Activated CD4-positive, alpha-beta T cell treated with anti-CD3 and anti-CD28 coated beads for 4 hours (primary cell): ENCODE results near the gene LRFN5.
"Not testable (repeated sequence)": the region's sequence is repeated elsewhere in the genome, so short reads cannot be mapped to it uniquely, and the experiment has no call there.

Source experiments
- DNase-seq, 2 donors: peaks; one replicate each; pipeline ENCODE4 v3.0.0-alpha.2; 2020

The LRFN5 gene

DNA sequence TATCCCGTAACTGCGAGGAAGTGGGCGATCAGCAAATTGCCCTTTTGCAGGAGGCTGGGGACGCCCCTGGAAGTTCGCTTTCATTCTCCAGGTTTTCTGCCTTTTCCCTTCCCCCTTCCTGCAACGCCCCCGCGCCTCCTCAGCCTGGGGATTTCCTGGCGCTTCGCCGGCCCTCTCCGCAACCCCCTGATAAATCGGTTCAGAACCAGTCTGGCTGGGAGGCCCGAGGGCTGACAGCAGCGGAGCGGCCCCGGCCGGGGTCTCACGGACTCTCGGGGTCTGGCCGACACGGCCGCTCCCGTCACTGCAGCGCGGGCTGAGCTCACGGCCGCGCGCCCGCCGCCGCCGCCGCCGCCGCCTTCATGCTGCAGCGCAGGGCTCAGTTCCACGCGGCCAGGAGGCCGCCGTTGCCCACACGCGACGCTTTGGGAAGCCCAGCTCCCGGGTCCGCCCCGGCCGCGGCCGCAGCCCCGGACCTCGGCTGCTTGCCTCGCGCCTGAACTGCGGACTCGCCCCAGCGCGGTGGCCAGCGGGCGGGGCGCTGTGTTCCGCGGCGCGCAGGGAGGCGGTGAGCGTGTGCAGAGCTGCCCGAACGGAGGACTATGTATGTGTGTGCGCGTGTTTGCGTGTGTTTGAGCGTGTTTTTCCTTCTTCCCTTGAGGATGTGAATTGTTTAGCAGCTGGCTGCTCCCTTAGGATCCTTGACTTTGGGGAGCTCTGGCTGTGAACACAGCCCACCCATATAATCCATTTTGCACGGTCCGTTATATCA lies at the start of gene LRFN5:
Gene LRFN5, plus strand, starts transcription at position 345 of the 772 bp plus-strand sequence.
- no peak for DNase-seq

DNA sequence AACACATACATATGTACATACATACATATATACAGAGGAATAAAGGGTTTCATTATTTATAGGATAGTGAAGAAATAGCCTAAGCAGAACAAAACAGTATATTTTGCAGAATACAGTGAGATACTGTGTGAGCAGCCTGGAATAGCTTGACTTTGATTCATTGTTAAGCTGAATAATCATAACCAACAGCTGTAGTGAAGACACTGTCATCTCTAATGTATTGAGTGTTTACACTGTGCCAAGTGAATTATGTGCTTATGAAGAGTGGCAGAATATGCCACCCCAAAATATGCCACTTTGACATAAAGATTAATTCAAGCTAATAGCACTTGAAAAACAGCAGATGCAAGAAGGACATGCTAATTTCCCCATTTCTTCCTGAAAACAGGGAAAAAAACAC lies 48.2 kb upstream of the LRFN5 start:
- no peak for DNase-seq

GRCh38 chr14:41566864-41567263 lies 39.8 kb upstream of the LRFN5 start:
- DNase-seq = not testable (repeated sequence)

GRCh38 chr14:41568979-41569378 lies 37.7 kb upstream of the LRFN5 start:
- no peak for DNase-seq

- DNase-seq = no peak
These were observed 36.1 kb upstream of the LRFN5 start for GRCh38 chr14:41570415-41571155.

- DNase-seq = no peak
These were observed 20.4 kb upstream of the LRFN5 start for GRCh38 chr14:41586237-41586636.

- DNase-seq = no peak
These were observed 9.0 kb upstream of the LRFN5 start for GRCh38 chr14:41597647-41598046.

DNA sequence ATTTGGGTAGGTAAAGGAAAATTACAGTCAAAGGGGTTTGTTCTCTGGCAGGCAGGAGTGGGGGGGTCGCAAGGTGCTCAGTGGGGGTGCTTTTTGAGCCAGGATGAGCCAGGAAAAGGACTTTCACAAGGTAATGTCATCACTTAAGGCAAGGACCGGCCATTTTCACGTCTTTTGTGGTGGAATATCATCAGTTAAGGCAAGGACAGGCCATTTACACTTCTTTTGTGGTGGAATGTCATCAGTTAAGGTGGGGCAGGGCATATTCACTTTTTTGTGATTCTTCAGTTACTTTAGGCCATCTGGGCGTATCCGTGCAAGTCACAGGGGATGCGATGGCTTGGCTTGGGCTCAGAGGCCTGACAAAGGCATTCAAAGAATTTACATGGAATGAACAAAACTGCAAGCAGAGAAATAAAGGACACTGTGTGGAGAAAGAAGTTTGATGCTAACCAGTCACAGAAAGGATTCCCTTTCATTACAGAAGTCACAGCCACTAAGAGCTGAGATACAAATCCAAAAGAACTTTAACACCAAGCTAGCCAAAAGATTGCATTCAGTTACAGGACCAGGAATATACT lies 6.8 kb upstream of the LRFN5 start:
- DNase-seq = not testable (repeated sequence)

GRCh38 chr14:41604721-41605531 lies 1.8 kb upstream of the LRFN5 start:
- no peak for DNase-seq

GRCh38 chr14:41605550-41606281 lies 960 bp upstream of the LRFN5 start:
- DNase-seq = no peak

- DNase-seq = no peak
These were observed 469 bp upstream of the LRFN5 start for GRCh38 chr14:41606282-41606531.

- no peak for DNase-seq
These were observed 664 bp downstream of the LRFN5 start for GRCh38 chr14:41607304-41607775.

GRCh38 chr14:41607966-41608663 lies 1.4 kb downstream of the LRFN5 start:
- DNase-seq = no peak

DNA sequence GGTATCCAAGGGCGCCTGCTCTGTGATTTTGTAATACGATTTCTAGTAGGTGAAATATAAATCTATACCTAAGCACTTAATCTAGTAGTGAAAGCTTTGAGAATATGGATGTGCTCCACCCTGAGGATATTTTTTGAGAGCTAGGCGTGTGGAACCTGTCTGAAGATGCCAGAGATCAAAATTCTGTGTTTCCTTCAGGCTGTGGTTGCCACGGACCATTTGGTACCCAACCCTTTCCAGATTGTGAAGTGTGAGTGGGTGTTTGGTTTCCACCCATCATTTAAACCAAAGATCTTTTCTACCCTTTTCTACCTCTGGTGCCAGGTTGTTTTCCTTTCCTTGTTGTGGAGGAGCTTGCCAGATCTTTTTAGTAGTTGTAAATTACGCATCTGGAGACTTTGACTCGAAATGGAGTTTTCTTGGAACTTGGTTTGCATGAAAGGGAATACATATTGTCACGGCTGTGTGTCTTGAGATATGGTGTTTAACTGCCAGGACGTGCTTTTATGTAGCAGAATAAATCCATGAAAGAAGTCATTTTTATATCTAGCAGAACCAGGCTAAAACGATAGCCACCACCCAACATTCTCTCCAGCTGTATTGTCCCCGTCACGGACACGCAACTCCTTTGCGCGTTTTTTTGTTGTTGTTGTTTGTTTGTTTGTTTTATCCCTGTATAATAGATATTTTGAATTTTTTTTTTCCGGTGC lies 2.2 kb downstream of the LRFN5 start:
- no peak for DNase-seq

GRCh38 chr14:41609704-41610183 lies 3.1 kb downstream of the LRFN5 start:
- no peak for DNase-seq

DNA sequence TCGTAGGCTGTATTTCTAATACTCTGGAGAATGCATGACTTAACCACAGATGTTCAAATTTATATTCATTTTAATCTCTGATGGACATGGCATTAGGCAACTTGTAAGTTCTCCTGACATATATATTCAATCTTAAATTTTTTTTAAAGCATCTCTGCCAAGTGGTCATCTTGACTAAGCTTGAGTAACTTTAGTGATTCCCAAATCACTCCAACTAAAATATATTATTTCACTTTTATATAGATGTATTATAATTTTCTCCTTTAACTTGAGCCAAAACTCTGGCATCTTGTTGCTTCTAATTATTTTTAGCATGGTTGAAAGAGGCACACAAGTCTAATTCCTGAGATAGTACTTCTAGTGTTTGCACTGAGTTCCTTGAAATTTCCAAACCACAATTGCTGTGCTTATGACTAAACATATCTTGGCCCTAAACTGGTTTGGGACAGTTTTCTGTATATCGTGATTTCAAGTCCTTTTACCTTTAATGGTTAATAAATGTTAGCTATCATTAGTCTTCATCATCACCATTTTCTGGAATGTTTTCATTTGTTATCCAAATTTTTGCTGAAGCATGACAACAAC lies 8.4 kb downstream of the LRFN5 start:
- DNase-seq = no peak

DNA sequence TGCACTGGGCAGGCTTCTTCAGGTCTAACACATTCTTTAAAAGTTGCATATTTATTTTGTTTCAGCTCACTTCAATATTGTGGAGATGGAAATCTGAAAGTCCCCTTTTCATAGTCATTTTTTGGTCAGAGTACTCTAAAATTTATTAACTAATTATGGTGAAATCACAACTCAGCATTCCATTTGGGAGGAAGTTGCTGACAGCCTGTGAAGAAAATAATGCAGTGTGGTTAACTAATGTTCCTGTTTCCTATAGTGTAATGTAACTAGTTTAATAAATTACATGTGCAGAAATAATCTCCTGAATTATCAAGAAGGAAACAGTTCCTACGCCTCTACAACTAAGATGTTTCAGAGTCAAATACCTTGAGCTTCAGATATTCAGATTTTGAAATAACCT lies 17.1 kb downstream of the LRFN5 start:
- DNase-seq = no peak

- no peak for DNase-seq
These were observed 23.2 kb downstream of the LRFN5 start for GRCh38 chr14:41629876-41630275.

DNA sequence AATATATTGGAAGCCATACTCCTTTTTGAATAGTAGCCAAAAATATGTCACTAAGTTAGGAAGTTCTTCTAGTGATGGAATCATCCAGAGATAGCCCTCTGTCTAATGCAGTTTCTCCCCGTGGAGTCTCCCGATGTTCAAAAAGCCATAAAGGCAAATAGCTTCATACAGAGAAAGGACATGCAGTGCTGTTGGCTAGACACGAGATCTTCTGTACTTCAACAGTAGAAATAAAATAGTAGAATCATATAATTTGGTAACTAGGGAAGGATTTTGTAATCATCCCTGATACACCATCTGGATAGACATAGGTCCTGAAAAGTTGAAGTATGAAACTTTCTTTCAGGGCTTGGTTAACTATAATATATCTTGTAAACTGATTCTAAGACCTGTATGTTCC lies 27.6 kb downstream of the LRFN5 start:
- no peak for DNase-seq

GRCh38 chr14:41636492-41637392 lies 30.1 kb downstream of the LRFN5 start:
- DNase-seq = no peak
